ENCODE measurements around the gene UBQLN1.
A peak's percentile ranks its signal among the peaks of the same experiment; 100 is the strongest.

Gene UBQLN1

DNA sequence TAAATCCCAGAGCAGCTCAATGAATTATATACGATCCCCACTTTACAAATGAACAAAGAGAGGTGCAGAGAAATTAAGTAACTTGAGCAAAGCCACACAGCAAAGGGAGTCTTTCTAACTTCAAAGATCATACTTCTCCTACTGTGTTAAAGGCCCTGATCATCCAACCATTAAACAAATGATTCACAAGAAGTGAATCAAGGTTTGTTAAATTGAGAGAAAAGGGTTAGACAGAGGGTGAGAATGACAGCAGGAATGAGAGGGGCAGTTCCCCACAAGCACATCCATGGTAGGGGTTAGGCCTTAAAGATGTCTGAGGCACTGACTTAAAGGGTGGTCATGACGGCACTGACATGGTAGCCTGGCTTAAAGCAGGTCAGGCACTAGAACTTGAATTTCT, 74.1 kb downstream of the UBQLN1 start:
- H3K36me3 ChIP-seq (ENCODE audit: insufficient read depth, insufficient read length, low read length): no peaks in the 10 kb centered on the region
- H3K27me3 ChIP-seq (ENCODE audit: insufficient read depth, insufficient read length): no peaks in the 10 kb centered on the region
- H3K4me3 ChIP-seq (ENCODE audit: insufficient read length, low read depth): no peak overlapping the region
- TF ChIP-seq ZNF274 (IDR thresholded peaks at IDR 0.05; ENCODE audit: low read depth, low read length) (no peak), YY1 (IDR thresholded peaks at IDR 0.05; ENCODE audit: insufficient read depth, insufficient read length) (no peak), SUZ12 (IDR thresholded peaks at IDR 0.05; ENCODE audit: extremely low read depth, insufficient read depth, insufficient read length) (no peak)
- no peak overlapping the region for H3K9ac ChIP-seq (ENCODE audit: insufficient read length, low read depth)
- no peaks in the 10 kb centered on the region for H3K9me3 ChIP-seq (ENCODE audit: insufficient read depth, low read length)
- no peak for DNase-seq (ENCODE audit: low read depth, low spot score)
- H3K4me1 ChIP-seq (ENCODE audit: insufficient read depth, insufficient read length): no peaks in the 10 kb centered on the region

DNA sequence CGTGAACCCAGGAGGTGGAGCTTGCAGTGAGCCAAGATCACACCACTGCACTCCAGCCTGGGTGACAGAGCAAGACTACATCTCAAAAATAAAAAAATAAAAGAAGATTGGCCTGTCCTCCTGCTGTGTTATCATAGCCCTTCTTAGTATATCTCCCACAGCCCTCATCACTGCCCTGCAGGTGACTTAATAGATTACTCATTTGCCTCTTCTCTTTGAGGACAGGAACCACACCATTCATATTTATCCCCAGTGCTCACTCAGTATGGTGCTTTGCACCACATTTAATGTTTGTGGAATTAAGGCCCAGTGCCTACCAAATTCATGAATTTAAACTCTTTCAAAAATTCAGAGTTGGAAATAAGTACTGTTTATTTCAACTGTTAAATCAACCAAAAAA, 74.5 kb downstream of the UBQLN1 start:
- Histone ChIP-seq H3K9ac (ENCODE audit: insufficient read length, low read depth) (no peak overlapping the region), H3K4me3 (ENCODE audit: insufficient read length, low read depth) (no peak overlapping the region)
- no peak for DNase-seq (ENCODE audit: low read depth, low spot score)

DNA sequence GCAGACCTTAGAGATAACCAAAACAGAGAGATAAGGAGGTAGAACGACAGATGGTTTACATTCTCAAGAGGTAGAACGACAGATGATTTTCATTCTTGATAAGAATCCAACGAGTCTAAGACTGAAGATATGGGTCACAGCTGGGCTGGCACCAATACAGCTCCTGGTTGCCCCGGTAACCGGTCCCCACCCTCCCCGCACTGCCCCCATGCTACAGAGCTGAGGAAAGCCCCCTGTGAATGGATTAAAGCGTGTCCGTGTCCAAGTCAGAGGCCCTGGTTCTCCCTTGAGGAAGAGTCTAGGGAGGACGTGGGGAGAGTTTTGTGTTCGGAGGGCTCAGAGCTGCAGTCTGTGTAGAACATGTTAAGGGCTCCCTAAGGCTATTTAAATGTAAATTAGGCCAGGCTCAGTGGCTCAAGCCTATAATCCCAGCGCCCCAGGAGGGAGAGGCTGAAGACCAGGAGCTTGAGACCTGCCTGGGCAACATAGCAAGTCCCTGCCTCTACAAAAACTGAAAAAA, 76.8 kb downstream of the UBQLN1 start:
- DNase-seq (ENCODE audit: low read depth, low spot score): peak; percentile 90
- TF ChIP-seq ZNF274 (IDR thresholded peaks at IDR 0.05; ENCODE audit: low read depth, low read length) (no peak), YY1 (IDR thresholded peaks at IDR 0.05; ENCODE audit: insufficient read depth, insufficient read length) (no peak), SUZ12 (IDR thresholded peaks at IDR 0.05; ENCODE audit: extremely low read depth, insufficient read depth, insufficient read length) (no peak)
- no peaks in the 10 kb centered on the region for H3K27me3 ChIP-seq (ENCODE audit: insufficient read depth, insufficient read length)
- H3K36me3 ChIP-seq (ENCODE audit: insufficient read depth, insufficient read length, low read length): peaks cover 3% of the 10 kb centered on the region
- no peak overlapping the region for H3K4me3 ChIP-seq (ENCODE audit: insufficient read length, low read depth)
- H3K9ac ChIP-seq (ENCODE audit: insufficient read length, low read depth): no peak overlapping the region
- no peaks in the 10 kb centered on the region for H3K4me1 ChIP-seq (ENCODE audit: insufficient read depth, insufficient read length)
- H3K9me3 ChIP-seq (ENCODE audit: insufficient read depth, low read length): no peaks in the 10 kb centered on the region

More for the DNA sequence above, 74.5 kb downstream of the UBQLN1 start:
- no peaks in the 10 kb centered on the region for H3K27me3 ChIP-seq (ENCODE audit: insufficient read depth, insufficient read length)
- no peaks in the 10 kb centered on the region for H3K4me1 ChIP-seq (ENCODE audit: insufficient read depth, insufficient read length)
- no peak for TF ChIP-seq ZNF274 (IDR thresholded peaks at IDR 0.05; ENCODE audit: low read depth, low read length)
- TF ChIP-seq YY1 (IDR thresholded peaks at IDR 0.05; ENCODE audit: insufficient read depth, insufficient read length): no peak
- TF ChIP-seq SUZ12 (IDR thresholded peaks at IDR 0.05; ENCODE audit: extremely low read depth, insufficient read depth, insufficient read length): no peak
- H3K9me3 ChIP-seq (ENCODE audit: insufficient read depth, low read length): no peaks in the 10 kb centered on the region
- no peaks in the 10 kb centered on the region for H3K36me3 ChIP-seq (ENCODE audit: insufficient read depth, insufficient read length, low read length)

DNA sequence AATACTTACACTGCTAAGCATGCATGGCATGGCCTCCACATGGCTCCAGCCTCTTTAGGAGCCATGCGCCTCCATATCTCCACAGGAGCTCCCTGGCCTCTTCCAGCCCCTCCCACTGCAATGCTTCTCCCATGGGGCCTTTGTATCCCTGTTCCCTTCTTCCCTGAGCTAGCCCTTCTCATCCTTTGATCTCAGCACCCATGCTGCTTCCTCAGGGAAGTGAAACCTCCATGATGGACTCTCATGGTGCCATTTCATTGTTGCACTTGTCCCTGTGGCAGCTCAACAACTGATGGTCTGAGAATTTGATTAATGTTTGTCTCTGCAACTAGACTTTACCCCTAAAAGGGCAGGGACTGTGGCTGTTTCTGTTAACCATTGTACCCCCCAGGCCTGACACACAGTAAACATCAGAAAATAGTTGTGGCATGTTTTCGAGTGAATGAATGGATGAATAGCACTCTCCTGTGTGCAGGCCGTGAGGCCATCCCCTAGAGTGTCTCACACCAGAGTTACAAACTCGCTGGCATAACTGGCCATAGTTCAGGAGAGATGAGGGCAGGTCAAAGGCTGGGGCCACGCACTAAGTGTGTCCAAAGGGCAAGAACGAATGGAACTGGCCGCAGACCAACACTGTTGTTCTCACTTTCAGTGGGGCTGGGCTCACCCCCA, 78.2 kb downstream of the UBQLN1 start:
- TF ChIP-seq SUZ12 (IDR thresholded peaks at IDR 0.05; ENCODE audit: extremely low read depth, insufficient read depth, insufficient read length) (no peak), ZNF274 (IDR thresholded peaks at IDR 0.05; ENCODE audit: low read depth, low read length) (no peak), YY1 (IDR thresholded peaks at IDR 0.05; ENCODE audit: insufficient read depth, insufficient read length) (no peak)
- no peaks in the 10 kb centered on the region for H3K27me3 ChIP-seq (ENCODE audit: insufficient read depth, insufficient read length)
- no peak for DNase-seq (ENCODE audit: low read depth, low spot score)
- no peaks in the 10 kb centered on the region for H3K4me1 ChIP-seq (ENCODE audit: insufficient read depth, insufficient read length)
- no peak overlapping the region for H3K9ac ChIP-seq (ENCODE audit: insufficient read length, low read depth)
- peaks cover 3% of the 10 kb centered on the region for H3K36me3 ChIP-seq (ENCODE audit: insufficient read depth, insufficient read length, low read length)
- no peak overlapping the region for H3K4me3 ChIP-seq (ENCODE audit: insufficient read length, low read depth)
- no peaks in the 10 kb centered on the region for H3K9me3 ChIP-seq (ENCODE audit: insufficient read depth, low read length)

DNA sequence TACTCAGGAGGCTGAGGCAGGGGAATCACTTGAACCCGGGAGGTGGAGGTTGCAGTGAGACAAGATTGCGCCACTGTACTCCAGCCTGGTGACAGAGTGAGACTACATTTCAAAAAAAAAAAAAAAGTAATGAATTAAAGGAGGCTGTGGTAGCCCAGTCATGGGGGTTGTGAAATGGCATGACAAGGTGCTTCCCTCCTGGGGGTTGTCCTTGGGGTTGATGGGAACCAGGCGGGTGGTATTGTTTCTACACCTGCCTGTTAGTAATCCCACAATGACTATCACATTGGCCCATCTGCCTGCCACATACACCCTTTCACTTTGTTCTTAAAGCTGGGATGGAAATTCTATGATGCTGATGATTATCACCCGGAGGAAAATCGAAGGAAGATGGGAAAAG, 79.2 kb downstream of the UBQLN1 start:
- no peak for TF ChIP-seq SUZ12 (IDR thresholded peaks at IDR 0.05; ENCODE audit: extremely low read depth, insufficient read depth, insufficient read length)
- TF ChIP-seq YY1 (IDR thresholded peaks at IDR 0.05; ENCODE audit: insufficient read depth, insufficient read length): no peak
- TF ChIP-seq ZNF274 (IDR thresholded peaks at IDR 0.05; ENCODE audit: low read depth, low read length): no peak
- DNase-seq (ENCODE audit: low read depth, low spot score): no peak
- H3K36me3 ChIP-seq (ENCODE audit: insufficient read depth, insufficient read length, low read length): peaks cover 3% of the 10 kb centered on the region

DNA sequence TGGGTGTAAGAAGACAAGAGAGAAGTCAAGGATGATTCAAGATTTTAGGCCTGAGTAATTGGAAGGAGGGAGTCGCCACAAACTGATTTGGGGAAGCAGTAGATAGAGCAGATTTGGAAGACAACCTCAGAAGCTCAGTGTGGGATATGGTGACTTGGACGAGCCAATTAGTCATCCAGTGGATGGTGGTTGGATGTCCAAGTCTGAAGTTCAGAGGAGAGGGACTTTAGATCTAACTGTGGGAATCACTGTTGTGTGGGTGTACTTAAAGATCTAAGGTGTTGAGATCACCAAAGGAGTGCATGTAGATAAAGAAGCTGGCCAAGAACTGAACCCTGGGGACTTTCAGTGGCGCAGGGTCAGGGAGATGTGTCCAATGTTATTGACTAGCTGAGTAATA, 82.6 kb downstream of the UBQLN1 start:
- no peak for DNase-seq (ENCODE audit: low read depth, low spot score)
- no peak overlapping the region for H3K9ac ChIP-seq (ENCODE audit: insufficient read length, low read depth)
- TF ChIP-seq YY1 (IDR thresholded peaks at IDR 0.05; ENCODE audit: insufficient read depth, insufficient read length) (no peak), ZNF274 (IDR thresholded peaks at IDR 0.05; ENCODE audit: low read depth, low read length) (no peak), SUZ12 (IDR thresholded peaks at IDR 0.05; ENCODE audit: extremely low read depth, insufficient read depth, insufficient read length) (no peak)
- no peak overlapping the region for H3K4me3 ChIP-seq (ENCODE audit: insufficient read length, low read depth)
- no peaks in the 10 kb centered on the region for H3K9me3 ChIP-seq (ENCODE audit: insufficient read depth, low read length)
- no peaks in the 10 kb centered on the region for H3K4me1 ChIP-seq (ENCODE audit: insufficient read depth, insufficient read length)
- H3K36me3 ChIP-seq (ENCODE audit: insufficient read depth, insufficient read length, low read length): peaks cover 3% of the 10 kb centered on the region
- H3K27me3 ChIP-seq (ENCODE audit: insufficient read depth, insufficient read length): peaks cover 20% of the 10 kb centered on the region

More for the DNA sequence above, 79.2 kb downstream of the UBQLN1 start:
- Histone ChIP-seq H3K27me3 (ENCODE audit: insufficient read depth, insufficient read length) (peaks cover 10% of the 10 kb centered on the region), H3K9me3 (ENCODE audit: insufficient read depth, low read length) (no peaks in the 10 kb centered on the region), H3K4me1 (ENCODE audit: insufficient read depth, insufficient read length) (no peaks in the 10 kb centered on the region), H3K4me3 (ENCODE audit: insufficient read length, low read depth) (no peak overlapping the region), H3K9ac (ENCODE audit: insufficient read length, low read depth) (no peak overlapping the region)

DNA sequence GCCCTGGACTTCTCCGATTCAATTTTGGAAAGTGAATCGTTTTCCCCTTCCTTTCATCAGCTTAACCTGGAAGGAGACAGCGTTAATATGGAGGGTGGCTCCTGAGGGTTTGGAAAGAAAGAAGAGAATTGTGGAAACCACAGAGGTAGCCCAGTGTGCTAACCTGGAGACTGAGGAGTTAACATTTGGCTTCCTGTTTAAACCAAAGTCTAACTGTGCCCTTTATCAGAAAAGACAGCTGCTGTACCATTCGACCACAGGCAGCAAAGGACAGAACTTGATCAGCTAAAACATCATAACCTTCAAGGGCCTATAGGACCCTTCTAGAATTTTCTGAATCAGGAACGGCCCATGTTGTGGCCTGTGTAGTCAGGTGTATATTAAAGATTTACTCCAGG, 84.1 kb downstream of the UBQLN1 start:
- Histone ChIP-seq H3K4me1 (ENCODE audit: insufficient read depth, insufficient read length) (no peaks in the 10 kb centered on the region), H3K36me3 (ENCODE audit: insufficient read depth, insufficient read length, low read length) (peaks cover 3% of the 10 kb centered on the region), H3K27me3 (ENCODE audit: insufficient read depth, insufficient read length) (peaks cover 20% of the 10 kb centered on the region), H3K9me3 (ENCODE audit: insufficient read depth, low read length) (no peaks in the 10 kb centered on the region), H3K4me3 (ENCODE audit: insufficient read length, low read depth) (peak overlapping the region; percentile 68), H3K9ac (ENCODE audit: insufficient read length, low read depth) (peak overlapping the region; percentile 81)
- DNase-seq (ENCODE audit: low read depth, low spot score): no peak
- no peak for TF ChIP-seq SUZ12 (IDR thresholded peaks at IDR 0.05; ENCODE audit: extremely low read depth, insufficient read depth, insufficient read length)
- TF ChIP-seq ZNF274 (IDR thresholded peaks at IDR 0.05; ENCODE audit: low read depth, low read length): no peak
- TF ChIP-seq YY1 (IDR thresholded peaks at IDR 0.05; ENCODE audit: insufficient read depth, insufficient read length): no peak

All from NT2/D1 (cell line).